Activated CD4-positive, CD25-positive, alpha-beta regulatory T cell treated with anti-CD3 and anti-CD28 coated beads, Interleukin-2, amount 50 U/mL, for 72 hours (primary cell): ENCODE data around the gene PAEP.
"Not testable (repeated sequence)": the region's sequence is repeated elsewhere in the genome, so short reads cannot be mapped to it uniquely, and the experiment has no call there.

Source experiments
- DNase-seq: peaks from one replicate; pipeline ENCODE4 v3.0.0; 2021

PAEP gene

GRCh38 chr9:135561391-135562234, at the start of gene PAEP:
PAEP (plus strand) TSS chr9:135561756.
- no peak for DNase-seq

GRCh38 chr9:135512241-135512603, 49.3 kb upstream of the PAEP start:
- peak; percentile 11 for DNase-seq

DNA sequence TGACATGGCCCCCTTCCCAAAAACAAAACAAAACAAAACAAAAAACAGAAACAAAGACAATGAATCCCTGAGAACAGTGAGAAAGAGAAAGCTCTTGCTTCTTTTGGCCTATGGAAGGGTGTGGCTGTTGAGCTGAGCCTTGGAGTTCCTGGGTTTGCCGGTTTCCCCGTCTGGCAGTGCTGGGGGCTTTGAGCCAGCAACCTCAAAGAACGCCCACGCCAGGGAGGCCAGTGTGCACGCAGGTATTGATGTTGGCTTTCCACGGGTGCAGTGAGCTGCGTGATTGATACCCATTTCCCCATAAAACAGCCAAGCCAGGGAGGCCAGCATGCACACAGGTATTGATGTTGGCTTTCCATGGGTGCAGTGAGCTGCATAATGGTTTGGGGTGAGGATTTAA, 48.7 kb upstream of the PAEP start:
- peak; percentile 18 for DNase-seq

GRCh38 chr9:135513351-135513846, 48.2 kb upstream of the PAEP start:
- peak; percentile 15 for DNase-seq

DNA sequence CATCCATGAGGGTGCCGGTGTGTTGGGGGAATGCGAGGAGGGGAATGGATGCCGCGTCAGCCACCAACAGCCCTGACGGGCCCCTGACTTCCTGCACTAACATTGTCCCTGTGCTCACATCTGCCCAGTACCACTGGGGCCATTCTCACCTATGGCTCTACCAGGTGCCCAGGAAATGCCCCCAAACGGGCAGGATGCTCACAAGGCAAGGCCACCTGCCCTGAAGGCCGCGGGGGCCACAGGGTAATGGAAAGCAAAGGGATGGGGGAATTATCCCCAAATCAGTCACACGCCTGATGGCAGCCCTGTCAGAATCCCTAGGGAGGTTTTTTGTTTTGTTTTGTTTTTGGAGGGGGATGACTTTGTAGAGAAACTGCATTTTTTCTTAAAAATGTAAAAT, 47.6 kb upstream of the PAEP start:
- DNase-seq, result not testable (repeated sequence)

- peak; percentile 16 for DNase-seq
Measured at GRCh38 chr9:135514342-135515082, 47.0 kb upstream of the PAEP start.

DNA sequence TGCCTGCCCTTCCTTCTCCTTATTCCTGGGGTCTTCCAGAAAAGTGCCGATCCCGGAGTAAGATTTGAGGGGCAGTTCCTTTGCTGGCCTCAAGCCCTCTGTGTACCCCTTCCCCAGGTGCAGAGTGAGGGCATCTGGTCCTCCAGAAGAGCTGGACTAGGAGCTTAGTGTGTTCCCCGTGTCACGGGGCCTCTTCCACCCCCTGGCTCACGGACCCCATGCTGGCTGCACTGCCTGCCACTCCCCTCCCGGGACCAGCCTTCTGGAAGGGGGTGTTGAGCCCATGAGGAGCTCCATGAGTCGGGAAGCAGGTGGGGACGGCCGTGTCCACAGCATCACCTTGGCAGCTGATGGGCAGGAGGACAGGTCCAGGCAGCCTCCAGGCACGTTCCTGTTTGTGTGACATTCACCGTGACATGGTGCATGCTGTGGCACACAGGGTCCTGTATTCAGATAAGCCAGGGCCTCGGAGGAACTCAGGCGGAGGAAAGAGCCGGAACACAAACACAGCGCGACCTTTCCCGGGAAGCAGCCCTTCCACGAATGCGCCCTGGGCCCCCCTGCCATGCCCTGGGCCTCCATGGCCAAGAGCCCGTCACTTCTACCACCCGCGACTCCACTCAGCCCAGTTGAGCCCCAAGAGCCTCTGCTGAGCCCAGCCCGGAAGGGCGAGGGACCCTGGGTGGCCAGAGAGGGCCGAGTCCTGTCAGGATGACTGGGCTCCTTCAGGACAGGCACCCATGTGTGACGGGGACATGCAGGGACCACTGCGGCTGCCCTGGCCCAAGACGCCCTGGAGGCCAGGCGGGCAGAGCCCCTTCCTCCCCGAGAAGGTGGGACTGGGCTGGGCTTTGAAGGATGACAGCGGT, 46.2 kb upstream of the PAEP start:
- DNase-seq, result peak; percentile 13

GRCh38 chr9:135516132-135516860, 45.3 kb upstream of the PAEP start:
- peak; percentile 16 for DNase-seq

- DNase-seq, result peak; percentile 11
Measured at GRCh38 chr9:135517407-135517822, 44.1 kb upstream of the PAEP start.

- DNase-seq, result no peak
Measured at GRCh38 chr9:135519179-135519971, 42.2 kb upstream of the PAEP start.

DNA sequence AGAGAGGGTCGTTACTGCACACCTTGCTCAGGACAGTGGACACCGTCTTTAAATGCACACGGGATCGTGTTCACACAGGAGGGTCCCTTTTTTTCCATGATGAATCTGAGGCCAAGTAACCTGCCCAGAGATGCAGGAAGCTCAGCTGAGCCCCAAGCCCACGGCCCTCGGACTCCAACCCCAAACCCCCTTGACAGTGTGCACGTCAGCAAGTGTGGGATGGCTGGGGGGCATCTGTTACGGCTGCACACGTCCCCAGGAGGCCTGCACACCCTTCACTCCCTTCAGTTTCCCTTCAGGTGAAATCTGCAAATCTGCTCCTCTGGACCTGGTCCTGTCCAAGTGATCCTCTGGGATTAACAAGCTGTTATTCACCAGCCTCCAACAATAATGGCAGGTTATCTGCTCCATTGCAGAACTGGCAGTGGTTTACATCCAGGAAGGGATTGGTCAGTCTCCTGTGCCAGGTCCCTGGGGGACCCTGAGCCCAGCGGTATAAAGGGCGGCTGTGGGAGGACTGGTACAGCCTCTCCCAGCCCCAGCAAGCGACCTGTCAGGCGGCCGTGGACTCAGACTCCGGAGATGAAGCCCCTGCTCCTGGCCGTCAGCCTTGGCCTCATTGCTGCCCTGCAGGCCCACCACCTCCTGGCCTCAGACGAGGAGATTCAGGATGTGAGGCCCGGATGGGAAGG, 40.5 kb upstream of the PAEP start, which contains the start of gene LCN1:
LCN1 (plus strand) TSS at position 525 of the 692 bp plus-strand sequence; CDS start at position 583, 58 bp downstream.
- DNase-seq, result peak; percentile 3

- DNase-seq, result peak; percentile 4
Measured at GRCh38 chr9:135521608-135522095, 39.9 kb upstream of the PAEP start.

- peak; percentile 19 for DNase-seq
Measured at GRCh38 chr9:135522137-135522877, 39.2 kb upstream of the PAEP start.

DNA sequence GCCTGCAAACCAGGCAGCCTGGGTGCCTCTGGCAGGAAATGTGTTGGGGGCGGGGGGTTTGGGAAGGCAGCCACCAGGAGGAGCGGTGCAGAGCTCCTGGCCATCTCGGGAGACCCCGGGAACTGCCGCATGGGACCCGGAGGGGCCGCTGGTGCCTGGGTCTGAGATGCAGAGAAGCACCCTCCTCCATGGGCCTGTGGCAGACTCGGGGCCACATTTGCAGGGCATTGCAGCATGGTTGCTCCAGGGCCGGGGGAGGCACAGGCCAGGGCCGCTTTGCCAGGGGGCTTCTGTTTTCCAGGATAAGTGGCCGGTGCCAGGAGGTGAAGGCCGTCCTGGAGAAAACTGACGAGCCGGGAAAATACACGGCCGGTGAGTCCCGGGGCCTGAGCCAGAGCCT, 38.6 kb upstream of the PAEP start:
- DNase-seq, result no peak

DNA sequence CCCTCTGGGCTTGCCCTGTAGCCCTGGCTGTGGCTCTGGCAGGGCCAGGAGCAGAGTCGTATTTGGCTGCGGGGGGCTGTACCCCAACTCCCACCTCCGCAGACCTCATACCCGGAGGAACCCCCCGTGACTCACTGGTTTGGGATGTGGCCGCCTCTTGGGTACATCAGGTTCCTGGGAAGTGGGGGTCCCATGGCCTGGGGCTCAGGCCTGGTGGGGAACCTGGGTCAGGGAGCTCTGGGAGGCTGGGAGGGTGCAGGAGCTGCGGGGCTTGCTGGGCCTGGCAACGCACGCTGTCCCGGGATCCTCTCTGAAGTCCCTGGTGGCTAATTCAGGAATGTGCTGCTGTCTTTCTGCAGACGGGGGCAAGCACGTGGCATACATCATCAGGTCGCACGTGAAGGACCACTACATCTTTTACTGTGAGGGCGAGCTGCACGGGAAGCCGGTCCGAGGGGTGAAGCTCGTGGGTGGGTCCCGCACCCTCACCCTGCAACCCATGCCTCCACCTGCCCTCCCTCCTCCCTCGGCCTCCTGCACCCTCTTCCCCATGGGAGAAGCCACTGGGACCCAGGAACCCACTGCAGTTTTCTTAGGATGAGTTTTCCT, 37.9 kb upstream of the PAEP start:
- no peak for DNase-seq

GRCh38 chr9:135524130-135524861, 37.3 kb upstream of the PAEP start:
- DNase-seq, result no peak

DNA sequence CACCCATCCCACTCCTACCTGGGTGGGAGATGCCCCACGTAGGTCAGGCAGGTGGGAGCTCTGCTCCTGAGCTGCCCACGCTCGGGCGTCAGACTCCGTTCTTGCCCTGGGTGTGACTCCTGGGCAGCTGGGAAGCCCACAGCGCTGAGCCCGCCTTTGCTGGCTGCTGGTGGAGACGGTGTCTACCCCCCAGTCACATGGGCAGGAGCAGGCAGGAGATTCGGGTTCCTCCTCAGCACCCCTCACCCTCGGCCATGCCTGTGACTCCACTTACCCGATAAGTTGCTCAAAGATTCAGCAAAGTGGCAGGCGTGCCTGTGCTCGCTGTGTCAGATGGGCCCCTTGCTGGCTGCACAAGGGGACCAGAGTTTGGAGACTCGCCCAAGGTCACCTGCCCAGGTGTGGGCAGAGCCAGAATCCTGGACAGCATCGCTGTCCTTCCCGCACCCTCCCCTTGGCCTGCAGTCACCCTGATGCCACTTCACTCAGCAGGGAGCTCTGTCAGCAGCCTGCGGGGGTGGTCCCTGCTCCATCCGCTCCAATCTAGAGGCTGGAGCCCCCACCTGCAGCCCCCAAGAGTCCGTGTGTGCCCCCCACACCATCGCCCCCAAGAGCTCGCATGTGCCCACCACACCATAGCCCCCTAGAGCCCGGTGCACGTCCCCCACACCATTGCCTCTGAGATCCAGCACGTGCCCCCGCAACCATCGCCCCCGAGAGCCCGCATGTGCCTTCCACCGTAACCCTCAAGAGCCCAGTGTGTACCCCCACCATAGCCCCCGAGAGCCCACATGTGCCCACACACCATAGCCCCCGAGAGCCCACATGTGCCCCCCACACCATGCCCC, 36.1 kb upstream of the PAEP start:
- peak; percentile 16 for DNase-seq
